IMR-90 (cell line): ENCODE results near the gene MID1. TPM values are rescaled to one million over a fixed set of nuclear protein-coding genes. Genes with fewer than 3 reads are reported as not detected.

Experiments
- ATAC-seq: fragments of 200-7000 bp; cut with Tn5 transposase; 2 replicates; pipeline ENCODE4 v1.9.1; 2020; ENCODE audit warnings: low read depth, mild to moderate bottlenecking, moderate library complexity
- BruUV-seq: library from RNA; stranded (reverse); fragments of 400-500 nt; replicated peaks from 2 replicates; lab custom pipeline; 2021; lab: Mats Ljungman, UMichigan
- CTCF ChIA-PET: fragments of 300-600 bp; formaldehyde crosslinking; extraction: SDS; loops from one replicate; lab custom pipeline; 2021; ENCODE audit warnings: antibody characterized with exemption; lab: Yijun Ruan, JAX
- POLR2A ChIA-PET: fragments of 300-600 bp; sonication (Branson Sonifier 250); formaldehyde crosslinking; loops from one replicate; lab custom pipeline; 2022; ENCODE audit warnings: antibody characterized with exemption; ENCODE audit not compliant: unreplicated experiment; lab: Charles Lee
- DNase-seq: peaks from one replicate; pipeline ENCODE4 v3.0.0; 2013
- H2AFZ ChIP-seq: replicated peaks from 2 replicates; pipeline ENCODE3; 2013; ENCODE audit warnings: low read length, mild to moderate bottlenecking; ENCODE audit not compliant: poor library complexity
- H2AK5ac ChIP-seq: 2 replicates; pipeline ENCODE4 v1.6.1; 2013; ENCODE audit warnings: low read depth, low read length, inconsistent platforms
- H2AK9ac ChIP-seq: replicated peaks from 2 replicates; pipeline ENCODE3; 2013; ENCODE audit warnings: mild to moderate bottlenecking, low read depth, low read length, moderate library complexity; ENCODE audit not compliant: poor library complexity
- H2BK120ac ChIP-seq: 2 replicates; pipeline ENCODE4 v1.6.1; 2013; ENCODE audit warnings: low read depth, low read length, inconsistent platforms
- H2BK15ac ChIP-seq: 3 replicates; pipeline ENCODE4 v1.6.1; 2013; ENCODE audit warnings: low read depth, low read length, inconsistent platforms
- H2BK20ac ChIP-seq: 2 replicates; pipeline ENCODE4 v1.6.1; 2013; ENCODE audit warnings: low read depth, mild to moderate bottlenecking, inconsistent platforms, low read length, moderate library complexity
- H2BK5ac ChIP-seq: 2 replicates; pipeline ENCODE4 v1.6.1; 2013; ENCODE audit warnings: mild to moderate bottlenecking, low read depth, low read length, inconsistent platforms; ENCODE audit not compliant: poor library complexity, severe bottlenecking
- H3K14ac ChIP-seq: replicated peaks from 2 replicates; pipeline ENCODE4 v1.6.1; 2013; ENCODE audit warnings: low read depth, low read length, inconsistent platforms
- H3K18ac ChIP-seq: 2 replicates; pipeline ENCODE4 v1.6.1; 2013; ENCODE audit warnings: low read depth, low read length, control low read depth
- H3K23ac ChIP-seq: 2 replicates; pipeline ENCODE4 v1.6.1; 2013; ENCODE audit warnings: low read depth, low read length, inconsistent platforms
- H3K27ac ChIP-seq: 2 replicates; pipeline ENCODE4 v1.5.1; 2013; ENCODE audit warnings: mild to moderate bottlenecking, control low read depth, low read length; ENCODE audit not compliant: insufficient read depth
- H3K27me3 ChIP-seq: 2 replicates; pipeline ENCODE4 v1.6.1; 2013; ENCODE audit warnings: low read length; ENCODE audit not compliant: control insufficient read depth, insufficient read depth
- H3K36me3 ChIP-seq: 2 replicates; pipeline ENCODE4 v1.6.1; 2013; ENCODE audit warnings: low read length, mixed read lengths; ENCODE audit not compliant: control insufficient read depth, insufficient read depth
- H3K4ac ChIP-seq: 2 replicates; pipeline ENCODE4 v1.6.1; 2013; ENCODE audit warnings: low read depth, low read length, inconsistent platforms
- H3K4me1 ChIP-seq: 2 replicates; pipeline ENCODE4 v1.6.1; 2013; ENCODE audit warnings: low read length, mixed read lengths; ENCODE audit not compliant: control insufficient read depth, insufficient read depth
- H3K4me2 ChIP-seq: 2 replicates; pipeline ENCODE4 v1.6.1; 2013; ENCODE audit warnings: low read depth, mild to moderate bottlenecking, control low read depth, low read length, moderate library complexity
- H3K4me3 ChIP-seq: 2 replicates; pipeline ENCODE4 v1.5.1; 2013; ENCODE audit warnings: low read depth, mild to moderate bottlenecking, control low read depth, low read length, moderate library complexity; ENCODE audit not compliant: insufficient read depth
- H3K56ac ChIP-seq: 2 replicates; pipeline ENCODE4 v1.6.1; 2013; ENCODE audit warnings: low read length, inconsistent platforms; ENCODE audit not compliant: insufficient read depth; ENCODE audit errors: extremely low read depth
- H3K79me1 ChIP-seq, 2 experiments: 2 replicates each; pipeline ENCODE4 v1.6.1; 2013; ENCODE audit warnings: low read length in 2 of 2, inconsistent platforms in 1 of 2, low read depth in 1 of 2
- H3K9ac ChIP-seq: 2 replicates; pipeline ENCODE4 v1.6.1; 2013; ENCODE audit warnings: low read depth, low read length, control low read depth
- H3K9me1 ChIP-seq: 2 replicates; pipeline ENCODE4 v1.6.1; 2013; ENCODE audit warnings: low read length, inconsistent platforms; ENCODE audit not compliant: insufficient read depth
- H3K9me3 ChIP-seq: 2 replicates; pipeline ENCODE4 v1.6.1; 2013; ENCODE audit warnings: low read length; ENCODE audit not compliant: control insufficient read depth, insufficient read depth
- H4K20me1 ChIP-seq: 2 replicates; pipeline ENCODE4 v1.6.1; 2013; ENCODE audit warnings: low read length, inconsistent platforms; ENCODE audit not compliant: insufficient read depth
- H4K5ac ChIP-seq: 2 replicates; pipeline ENCODE4 v1.6.1; 2013; ENCODE audit warnings: mild to moderate bottlenecking, low read depth, low read length, control low read depth
- H4K8ac ChIP-seq, 2 experiments: 2 replicates each; pipeline ENCODE4 v1.6.1; 2013; ENCODE audit warnings: low read depth in 2 of 2, low read length in 2 of 2, control low read depth in 1 of 2, inconsistent platforms in 1 of 2
- H4K91ac ChIP-seq: 2 replicates; pipeline ENCODE4 v1.6.1; 2013; ENCODE audit warnings: low read depth, low read length, inconsistent platforms; ENCODE audit not compliant: insufficient read depth
- BHLHE40 ChIP-seq: fragments of 150-350 bp; IDR thresholded peaks from 2 replicates; pipeline ENCODE4 v1.6.1; 2016; ENCODE audit warnings: mild to moderate bottlenecking, low read depth, low read length
- CEBPB ChIP-seq: IDR thresholded peaks from 2 replicates; pipeline ENCODE4 v1.6.1; 2012; ENCODE audit warnings: low read depth, low read length, improper control_type of control experiment
- CHD1 ChIP-seq: IDR thresholded peaks from 2 replicates; pipeline ENCODE4 v1.6.1; 2012; ENCODE audit warnings: low read depth, low read length, improper control_type of control experiment
- CTCF ChIP-seq: conservative IDR thresholded peaks from 2 replicates; pipeline ENCODE4 v1.5.1; 2012; ENCODE audit warnings: mild to moderate bottlenecking, low read depth, low read length, improper control_type of control experiment
- ELK1 ChIP-seq: fragments of 150-350 bp; IDR thresholded peaks from 2 replicates; pipeline ENCODE4 v1.6.1; 2016; ENCODE audit warnings: low read depth, mild to moderate bottlenecking, low read length, moderate library complexity, borderline replicate concordance
- FOS ChIP-seq: fragments of 150-350 bp; IDR thresholded peaks from 2 replicates; pipeline ENCODE4 v1.6.1; 2016; ENCODE audit warnings: low read depth, low read length
- MAFK ChIP-seq: IDR thresholded peaks from 2 replicates; pipeline ENCODE4 v1.6.1; 2012; ENCODE audit warnings: low read depth, low read length, improper control_type of control experiment
- MAZ ChIP-seq: IDR thresholded peaks from 2 replicates; pipeline ENCODE4 v1.6.1; 2012; ENCODE audit warnings: low read depth, mild to moderate bottlenecking, low read length, improper control_type of control experiment, moderate library complexity, borderline replicate concordance
- MXI1 ChIP-seq: IDR thresholded peaks from 2 replicates; pipeline ENCODE4 v1.6.1; 2012; ENCODE audit warnings: low read depth, mild to moderate bottlenecking, low read length, moderate library complexity, borderline replicate concordance
- NFE2L2 ChIP-seq: fragments of 150-350 bp; IDR thresholded peaks from 2 replicates; pipeline ENCODE4 v1.6.1; 2016; ENCODE audit warnings: low read depth, mild to moderate bottlenecking, low read length
- POLR2A ChIP-seq: IDR thresholded peaks from 2 replicates; pipeline ENCODE4 v1.6.1; 2012; ENCODE audit warnings: mild to moderate bottlenecking, low read depth, low read length
- RAD21 ChIP-seq: IDR thresholded peaks from 2 replicates; pipeline ENCODE4 v1.6.1; 2012; ENCODE audit warnings: low read length, improper control_type of control experiment
- RCOR1 ChIP-seq: IDR thresholded peaks from 2 replicates; pipeline ENCODE4 v1.6.1; 2012; ENCODE audit warnings: mild to moderate bottlenecking, low read length, improper control_type of control experiment; ENCODE audit not compliant: insufficient replicate concordance
- RFX5 ChIP-seq: IDR thresholded peaks from 2 replicates; pipeline ENCODE4 v1.8.0; 2012; ENCODE audit warnings: low read depth, mild to moderate bottlenecking, low read length, moderate library complexity
- SMC3 ChIP-seq: fragments of 150-350 bp; IDR thresholded peaks from 2 replicates; pipeline ENCODE4 v1.6.1; 2016; ENCODE audit warnings: low read depth, mild to moderate bottlenecking, antibody characterized with exemption, low read length, moderate library complexity
- USF2 ChIP-seq: fragments of 150-350 bp; IDR thresholded peaks from 2 replicates; pipeline ENCODE4 v1.6.1; 2017; ENCODE audit warnings: mild to moderate bottlenecking, antibody characterized with exemption, low read length, low read depth
- dilution Hi-C: fragments of 300-500 bp; cut with HindIII; formaldehyde crosslinking; loops from one replicate; pipeline ENCODE4 v1.14.3; 2018; ENCODE audit warnings: low sequenced_read_pairs; ENCODE audit not compliant: unreplicated experiment
- in situ Hi-C: fragments of 300-500 bp; cut with MboI; formaldehyde crosslinking; loops from 3 replicates; pipeline ENCODE4 v1.14.3; 2019; ENCODE audit warnings: low sequenced_read_pairs, inconsistent platforms, mixed read lengths
- intact Hi-C: fragments of 100-400 bp; cut with micrococcal nuclease; formaldehyde crosslinking; loops from 2 replicates; pipeline ENCODE4 v1.10.0; 2022
- polyA plus RNA-seq, 3 experiments: library from polyadenylated mRNA; depleted of rRNA; stranded (reverse); fragments of >200 nt; gene quantifications; 2 replicates each; pipeline ENCODE4 v1.2.3, GENCODE V29; 2012; ENCODE audit warnings: low replicate concordance in 1 of 3
- total RNA-seq: library from RNA; depleted of rRNA; stranded (reverse); fragments of >200 nt; gene quantifications from 2 replicates; pipeline ENCODE4 v1.2.3, GENCODE V29; 2012

Gene MID1
- total and polyA plus RNA-seq, 2 of the 4 experiments (the other 2 are of a cell fraction): 37.2 to 106 TPM

- no peak overlapping the region for H2BK120ac ChIP-seq
- no peak overlapping the region for H3K56ac ChIP-seq
- CTCF ChIA-PET: no interaction called here
- no peak overlapping the region for H2BK5ac ChIP-seq
- in situ Hi-C loops (no loop called here), dilution Hi-C loops (no loop called here), intact Hi-C loops (no loop called here)
- no peak overlapping the region for H2BK15ac ChIP-seq
- no peak overlapping the region for H4K5ac ChIP-seq
- no peaks in the 10 kb centered on the region for H3K9me1 ChIP-seq
- peaks cover 12% of the 10 kb centered on the region for H3K9me3 ChIP-seq
- DNase-seq (peak; percentile 73), ATAC-seq (no peak)
- H3K4me3 ChIP-seq: no peak overlapping the region
- H3K14ac ChIP-seq: no peak overlapping the region
- H3K9ac ChIP-seq: no peak overlapping the region
- H2AK5ac ChIP-seq: no peak overlapping the region
- no peak overlapping the region for H2BK20ac ChIP-seq
- H4K8ac ChIP-seq: no peak overlapping the region
- no TSS peak for BruUV-seq
- H3K4me1 ChIP-seq: peaks cover 4% of the 10 kb centered on the region
- H4K20me1 ChIP-seq: no peaks in the 10 kb centered on the region
- no peak overlapping the region for H2AK9ac ChIP-seq
- H3K27ac ChIP-seq: no peak overlapping the region
- no peak for TF ChIP-seq NFE2L2
- no peak for TF ChIP-seq CEBPB
- no peak for TF ChIP-seq RFX5
- TF ChIP-seq USF2: no peak
- TF ChIP-seq BHLHE40: no peak
- TF ChIP-seq CTCF: no peak
- TF ChIP-seq SMC3: no peak
- TF ChIP-seq FOS: no peak
- no peak for TF ChIP-seq POLR2A
- TF ChIP-seq RAD21: no peak
- TF ChIP-seq RCOR1: no peak
- TF ChIP-seq MAFK: no peak
- TF ChIP-seq MXI1: no peak
- TF ChIP-seq ELK1: no peak
- no peak for TF ChIP-seq CHD1
- no peak for TF ChIP-seq MAZ
- H3K27me3 ChIP-seq: no peaks in the 10 kb centered on the region
- no peak overlapping the region for H2AFZ ChIP-seq
- no peak overlapping the region for H3K18ac ChIP-seq
- no peak overlapping the region for H3K4ac ChIP-seq
- no peak overlapping the region for H3K23ac ChIP-seq
- POLR2A ChIA-PET: no interaction called here
- peaks cover 18 to 19% of the 10 kb centered on the region in 2 experiments for H3K79me1 ChIP-seq
- H3K4me2 ChIP-seq: no peak overlapping the region
- H3K36me3 ChIP-seq: peaks cover 3% of the 10 kb centered on the region; the same call in 1 of the 2 replicates
- no peak overlapping the region for H4K91ac ChIP-seq
Observed at GRCh38 chrX:10582945-10583344, 37.4 kb downstream of the MID1 start.
